Measurements from ENCODE around the gene GLE1. TPM values are rescaled to one million over a fixed set of nuclear protein-coding genes. Genes with fewer than 3 reads are reported as not detected.

The GLE1 gene
- total RNA-seq, 1 donor: 42.6 TPM

- DNase-seq (ENCODE audit: low read depth): peak; percentile 93
- H3K4me3 ChIP-seq (ENCODE audit: low read depth, low read length): peak overlapping the region; percentile 87
- TF ChIP-seq CTCF (IDR thresholded peaks at IDR 0.05; ENCODE audit: insufficient read depth, low read length): peak; percentile 20
Measured at GRCh38 chr9:128554155-128554862, 49.8 kb downstream of the GLE1 start.

- no peak for TF ChIP-seq CTCF (IDR thresholded peaks at IDR 0.05; ENCODE audit: insufficient read depth, low read length)
- H3K4me3 ChIP-seq (ENCODE audit: low read depth, low read length): peak overlapping the region; percentile 87
- peak; percentile 80 for DNase-seq (ENCODE audit: low read depth)
Measured at GRCh38 chr9:128555180-128555721, 50.7 kb downstream of the GLE1 start.

- H3K4me3 ChIP-seq (ENCODE audit: low read depth, low read length): no peak overlapping the region
- DNase-seq (ENCODE audit: low read depth): no peak
- no peak for TF ChIP-seq CTCF (IDR thresholded peaks at IDR 0.05; ENCODE audit: insufficient read depth, low read length)
Measured at GRCh38 chr9:128556276-128556675, 51.8 kb downstream of the GLE1 start.

GRCh38 chr9:128556926-128557634 lies 52.6 kb downstream of the GLE1 start:
- no peak for TF ChIP-seq CTCF (IDR thresholded peaks at IDR 0.05; ENCODE audit: insufficient read depth, low read length)
- no peak for DNase-seq (ENCODE audit: low read depth)
- no peak overlapping the region for H3K4me3 ChIP-seq (ENCODE audit: low read depth, low read length)

GRCh38 chr9:128558431-128559310 lies 54.2 kb downstream of the GLE1 start:
- peak; percentile 96 for DNase-seq (ENCODE audit: low read depth)
- H3K4me3 ChIP-seq (ENCODE audit: low read depth, low read length): peak overlapping the region; percentile 40
- TF ChIP-seq CTCF (IDR thresholded peaks at IDR 0.05; ENCODE audit: insufficient read depth, low read length): no peak

GRCh38 chr9:128565578-128565977 lies 61.1 kb downstream of the GLE1 start:
- no peak for DNase-seq (ENCODE audit: low read depth)
- TF ChIP-seq CTCF (IDR thresholded peaks at IDR 0.05; ENCODE audit: insufficient read depth, low read length): no peak

More at GRCh38 chr9:128565578-128565977, 61.1 kb downstream of the GLE1 start:
- H3K4me3 ChIP-seq (ENCODE audit: low read depth, low read length): no peak overlapping the region
